Stimulated activated naive B cell treated with anti-CD40 and anti-IgM and Interleukin-4, amounts not matched to agents 10 μg/mL and 1 μg/mL and 100 μg/mL, for 72 hours (primary cell): ENCODE data around the gene MARCHF11.

ENCODE experiments used
- ATAC-seq, 2 donors: fragments of 150-1000 bp; cut with Tn5 transposase; replicated peaks; 2 replicates each; pipeline ENCODE4 v1.10.0; 2021; ENCODE audit warnings: moderate library complexity in 1 of 2
- DNase-seq: peaks from one replicate; pipeline ENCODE4 v3.0.0; 2021
- H3K27ac Mint-ChIP-seq: one replicate; pipeline ENCODE4 v1.8.0; 2022; ENCODE audit warnings: mild to moderate bottlenecking, mixed read lengths
- H3K27me3 Mint-ChIP-seq, 2 donors: one replicate each; pipeline ENCODE4 v1.8.0; 2022; ENCODE audit warnings: mixed read lengths in 2 of 2
- H3K36me3 Mint-ChIP-seq, 2 donors: one replicate each; pipeline ENCODE4 v1.8.0; 2022; ENCODE audit warnings: mixed read lengths in 2 of 2, mild to moderate bottlenecking in 1 of 2
- H3K4me1 Mint-ChIP-seq, 2 donors: one replicate each; pipeline ENCODE4 v1.8.0; 2022; ENCODE audit warnings: mixed read lengths in 2 of 2, mild to moderate bottlenecking in 1 of 2
- H3K4me3 Mint-ChIP-seq, 2 donors: one replicate each; pipeline ENCODE4 v1.8.0; 2022; ENCODE audit warnings: mild to moderate bottlenecking in 2 of 2, mixed read lengths in 2 of 2, moderate library complexity in 1 of 2
- H3K9me3 Mint-ChIP-seq, 2 donors: one replicate each; pipeline ENCODE4 v1.8.0; 2022; ENCODE audit warnings: mixed read lengths in 2 of 2, mild to moderate bottlenecking in 1 of 2

MARCHF11 gene

GRCh38 chr5:16179511-16179935, at the start of gene MARCHF11:
TSS of gene MARCHF11 (minus strand) at chr5:16179791. CDS start at chr5:16179575, 216 bp downstream.
- H3K4me3 Mint-ChIP-seq: peak within 1 kb of the TSS; percentile 12 to 25
- peaks cover 0 to 10% of the 10 kb centered on the region in 2 donors for H3K9me3 Mint-ChIP-seq
- peaks cover 38 to 48% of the 10 kb centered on the region in 2 donors for H3K27me3 Mint-ChIP-seq
- no peak for DNase-seq
- peaks cover 4 to 5% of the 10 kb centered on the region in 2 donors for H3K36me3 Mint-ChIP-seq
- peaks cover 0 to 3% of the 10 kb centered on the region in 2 donors for H3K4me1 Mint-ChIP-seq
- ATAC-seq: no peak
- peak within 1 kb of the TSS; percentile 81 for H3K27ac Mint-ChIP-seq

- H3K36me3 Mint-ChIP-seq: no peaks in the 10 kb centered on the region
- ATAC-seq (no peak), DNase-seq (no peak)
- no peaks in the 10 kb centered on the region for H3K27me3 Mint-ChIP-seq
- no peak overlapping the region for H3K27ac Mint-ChIP-seq
- H3K4me1 Mint-ChIP-seq: no peaks in the 10 kb centered on the region
- H3K9me3 Mint-ChIP-seq: peaks cover 0 to 2% of the 10 kb centered on the region in 2 donors
- no peak overlapping the region for H3K4me3 Mint-ChIP-seq
These were observed 46.3 kb upstream of the MARCHF11 start for GRCh38 chr5:16225927-16226326.

- no peak overlapping the region for H3K4me3 Mint-ChIP-seq
- no peak overlapping the region for H3K27ac Mint-ChIP-seq
These were observed 12.7 kb upstream of the MARCHF11 start for GRCh38 chr5:16192311-16192710.

GRCh38 chr5:16180789-16181082, 1.1 kb upstream of the MARCHF11 start:
- Mint-ChIP-seq H3K27ac (peak overlapping the region; percentile 56), H3K9me3 (peaks cover 0 to 10% of the 10 kb centered on the region in 2 donors), H3K36me3 (peaks cover 4 to 5% of the 10 kb centered on the region in 2 donors), H3K4me1 (peaks cover 0 to 3% of the 10 kb centered on the region in 2 donors), H3K4me3 (peak overlapping the region in 1 of 2 donors; percentile 25), H3K27me3 (peaks cover 38 to 48% of the 10 kb centered on the region in 2 donors)
- no peak for DNase-seq
- ATAC-seq: no peak

More at GRCh38 chr5:16192311-16192710, 12.7 kb upstream of the MARCHF11 start:
- peaks cover 5 to 6% of the 10 kb centered on the region in 2 donors for H3K9me3 Mint-ChIP-seq
- DNase-seq (no peak), ATAC-seq (no peak)
- H3K36me3 Mint-ChIP-seq: no peaks in the 10 kb centered on the region
- no peaks in the 10 kb centered on the region for H3K4me1 Mint-ChIP-seq
- H3K27me3 Mint-ChIP-seq: no peaks in the 10 kb centered on the region

GRCh38 chr5:16179936-16180788, 571 bp upstream of the MARCHF11 start:
- Mint-ChIP-seq H3K9me3 (peaks cover 0 to 10% of the 10 kb centered on the region in 2 donors), H3K4me1 (peaks cover 0 to 3% of the 10 kb centered on the region in 2 donors), H3K27me3 (peaks cover 38 to 48% of the 10 kb centered on the region in 2 donors), H3K36me3 (peaks cover 4 to 5% of the 10 kb centered on the region in 2 donors), H3K27ac (peak overlapping the region; percentile 56), H3K4me3 (peak overlapping the region in 1 of 2 donors; percentile 25)
- ATAC-seq (no peak), DNase-seq (no peak)

- ATAC-seq: no peak
- peak overlapping the region; percentile 81 for H3K27ac Mint-ChIP-seq
- peaks cover 0 to 3% of the 10 kb centered on the region in 2 donors for H3K4me1 Mint-ChIP-seq
- peaks cover 38 to 48% of the 10 kb centered on the region in 2 donors for H3K27me3 Mint-ChIP-seq
- H3K9me3 Mint-ChIP-seq: peaks cover 0 to 10% of the 10 kb centered on the region in 2 donors
- no peak for DNase-seq
- peak overlapping the region; percentile 12 to 13 for H3K4me3 Mint-ChIP-seq
- H3K36me3 Mint-ChIP-seq: peaks cover 4 to 5% of the 10 kb centered on the region in 2 donors
These were observed 732 bp downstream of the MARCHF11 start for GRCh38 chr5:16178745-16179372.

GRCh38 chr5:16169550-16169949, 10.0 kb downstream of the MARCHF11 start:
- H3K36me3 Mint-ChIP-seq: no peaks in the 10 kb centered on the region
- no peak overlapping the region for H3K4me3 Mint-ChIP-seq
- H3K27me3 Mint-ChIP-seq: no peaks in the 10 kb centered on the region
- H3K27ac Mint-ChIP-seq: no peak overlapping the region
- DNase-seq: no peak
- H3K9me3 Mint-ChIP-seq: peaks cover 2 to 4% of the 10 kb centered on the region in 2 donors
- ATAC-seq: no peak
- no peaks in the 10 kb centered on the region for H3K4me1 Mint-ChIP-seq

- no peak for DNase-seq
- H3K4me3 Mint-ChIP-seq: no peak overlapping the region
These were observed 18.9 kb downstream of the MARCHF11 start for GRCh38 chr5:16160706-16161105.

GRCh38 chr5:16159636-16160035, 20.0 kb downstream of the MARCHF11 start:
- ATAC-seq (no peak), DNase-seq (no peak)
- no peaks in the 10 kb centered on the region for H3K36me3 Mint-ChIP-seq
- H3K27ac Mint-ChIP-seq: no peak overlapping the region
- no peaks in the 10 kb centered on the region for H3K27me3 Mint-ChIP-seq
- H3K4me1 Mint-ChIP-seq: no peaks in the 10 kb centered on the region
- H3K9me3 Mint-ChIP-seq: peaks cover 0 to 3% of the 10 kb centered on the region in 2 donors
- H3K4me3 Mint-ChIP-seq: no peak overlapping the region

More at GRCh38 chr5:16160706-16161105, 18.9 kb downstream of the MARCHF11 start:
- Mint-ChIP-seq H3K27me3 (no peaks in the 10 kb centered on the region), H3K36me3 (no peaks in the 10 kb centered on the region), H3K9me3 (peaks cover 0 to 3% of the 10 kb centered on the region in 2 donors), H3K4me1 (no peaks in the 10 kb centered on the region), H3K27ac (no peak overlapping the region)
- ATAC-seq: peak; percentile 79 to 85

GRCh38 chr5:16156152-16156551, 23.4 kb downstream of the MARCHF11 start:
- no peak overlapping the region for H3K27ac Mint-ChIP-seq
- H3K27me3 Mint-ChIP-seq: no peaks in the 10 kb centered on the region

GRCh38 chr5:16152601-16153568, 26.7 kb downstream of the MARCHF11 start:
- H3K27me3 Mint-ChIP-seq: no peaks in the 10 kb centered on the region
- H3K27ac Mint-ChIP-seq: no peak overlapping the region
- H3K4me1 Mint-ChIP-seq: no peaks in the 10 kb centered on the region
- DNase-seq (no peak), ATAC-seq (no peak)
- no peaks in the 10 kb centered on the region for H3K36me3 Mint-ChIP-seq
- H3K4me3 Mint-ChIP-seq: no peak overlapping the region
- H3K9me3 Mint-ChIP-seq: peaks cover 4 to 12% of the 10 kb centered on the region in 2 donors

More at GRCh38 chr5:16156152-16156551, 23.4 kb downstream of the MARCHF11 start:
- Mint-ChIP-seq H3K4me1 (no peaks in the 10 kb centered on the region), H3K4me3 (no peak overlapping the region), H3K36me3 (no peaks in the 10 kb centered on the region), H3K9me3 (peaks cover 0 to 6% of the 10 kb centered on the region in 2 donors)
- DNase-seq (no peak), ATAC-seq (no peak)

- no peaks in the 10 kb centered on the region for H3K4me1 Mint-ChIP-seq
- H3K27ac Mint-ChIP-seq: no peak overlapping the region
- no peak for DNase-seq
- no peaks in the 10 kb centered on the region for H3K27me3 Mint-ChIP-seq
- peaks cover 4 to 8% of the 10 kb centered on the region in 2 donors for H3K9me3 Mint-ChIP-seq
- H3K4me3 Mint-ChIP-seq: no peak overlapping the region
- ATAC-seq: no peak
- no peaks in the 10 kb centered on the region for H3K36me3 Mint-ChIP-seq
These were observed 30.0 kb downstream of the MARCHF11 start for GRCh38 chr5:16149621-16150020.

GRCh38 chr5:16147179-16147900, 32.3 kb downstream of the MARCHF11 start:
- H3K4me1 Mint-ChIP-seq: no peaks in the 10 kb centered on the region

More at GRCh38 chr5:16147179-16147900, 32.3 kb downstream of the MARCHF11 start:
- ATAC-seq: no peak
- Mint-ChIP-seq H3K27ac (no peak overlapping the region), H3K4me3 (no peak overlapping the region), H3K9me3 (peaks cover 8 to 9% of the 10 kb centered on the region in 2 donors), H3K27me3 (no peaks in the 10 kb centered on the region), H3K36me3 (no peaks in the 10 kb centered on the region)
- no peak for DNase-seq
